ENCODE data around the gene LRMDA.

- TF ChIP-seq CTCF (conservative IDR thresholded peaks at IDR 0.05; ENCODE audit: low read depth, low read length) (no peak), EZH2 (IDR thresholded peaks at IDR 0.05; ENCODE audit: low read length, unreplicated experiment) (no peak), EZH2phosphoT487 (IDR thresholded peaks at IDR 0.05; ENCODE audit: borderline replicate concordance, low read length) (no peak)
Measured at GRCh38 chr10:75538765-75539164, 107.3 kb downstream of the LRMDA start.
